Stimulated activated CD8-positive, alpha-beta memory T cell treated with anti-CD3 and anti-CD28 coated beads, Interleukin-15, amount 100 ng/mL, for 4 hours (primary cell): ENCODE measurements around the gene CFAP92.
"Not testable (repeated sequence)": the region's sequence is repeated elsewhere in the genome, so short reads cannot be mapped to it uniquely, and the experiment has no call there.

ENCODE experiments used
- DNase-seq, 2 donors: peaks; one replicate each; pipeline ENCODE4 v3.0.0-alpha.2; 2020; ENCODE audit warnings: low read depth in 2 of 2

Gene CFAP92

DNA sequence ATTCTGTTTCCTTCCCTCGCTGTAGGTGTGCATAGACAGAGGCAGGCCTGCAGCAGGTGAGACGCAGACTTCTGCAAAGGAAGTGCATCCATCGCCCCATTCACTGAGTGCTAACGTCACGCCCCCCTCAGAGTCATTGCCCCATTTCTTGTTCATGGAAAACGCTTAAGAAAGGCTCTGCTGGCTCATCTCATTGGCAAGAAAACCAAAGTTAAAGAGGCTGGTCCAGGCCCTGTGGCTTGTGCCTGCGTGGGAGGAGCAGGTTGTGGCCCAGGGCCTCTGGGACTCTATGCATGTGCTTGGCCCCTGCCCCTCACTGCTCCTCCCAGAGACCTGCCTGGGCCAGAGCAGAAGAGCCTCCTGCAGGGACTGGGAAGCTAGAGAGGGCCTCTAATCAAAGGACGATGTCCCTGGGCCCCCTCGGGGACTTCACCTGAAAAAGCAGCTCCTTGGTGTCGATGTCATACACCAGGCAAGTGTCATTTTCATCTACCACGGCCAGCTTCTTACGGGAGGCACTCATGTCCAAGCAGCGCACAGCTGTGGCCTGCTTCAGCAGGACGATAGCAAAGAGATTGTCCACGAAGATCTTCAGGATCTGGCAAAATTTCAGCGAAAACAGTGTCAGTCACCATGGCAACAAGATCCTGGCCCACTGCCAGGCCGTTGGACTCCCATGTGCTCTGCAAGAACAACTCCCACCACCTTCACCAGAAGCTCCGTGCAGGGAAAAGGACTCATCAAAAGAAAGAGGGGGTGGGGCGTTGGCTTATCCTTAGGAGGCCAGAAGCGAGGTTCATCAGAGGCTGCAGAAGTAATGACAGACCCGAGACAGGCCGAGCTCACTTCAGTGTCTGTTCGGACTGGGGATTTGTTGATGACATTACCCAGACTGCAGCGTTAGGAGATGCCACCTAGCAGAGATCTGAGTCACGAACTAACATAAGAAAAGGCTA lies 128.7 kb downstream of the CFAP92 start:
- DNase-seq, result not testable (repeated sequence)

DNA sequence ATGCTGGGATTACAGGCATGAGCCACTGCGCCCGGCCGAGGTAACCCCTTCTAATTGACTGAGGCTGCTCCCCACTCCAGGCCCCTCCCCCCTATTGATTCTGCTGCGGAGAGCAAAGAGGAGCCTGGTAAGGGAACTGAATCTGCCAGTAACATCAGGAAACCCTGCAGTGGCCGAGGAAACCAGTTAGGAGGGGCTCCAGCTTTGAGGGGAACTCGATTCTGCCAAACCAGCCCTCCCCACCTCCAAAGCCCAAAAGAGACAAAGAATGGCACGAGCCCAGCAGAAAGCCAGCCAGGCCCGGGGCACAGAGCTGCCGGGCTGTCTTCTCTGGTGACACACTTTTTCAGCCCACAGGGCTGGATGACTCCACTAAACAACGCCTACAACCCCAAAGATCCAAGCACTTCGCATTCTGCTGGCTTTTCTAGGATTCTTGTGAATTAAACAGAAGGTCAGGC lies 129.5 kb downstream of the CFAP92 start:
- no peak for DNase-seq

DNA sequence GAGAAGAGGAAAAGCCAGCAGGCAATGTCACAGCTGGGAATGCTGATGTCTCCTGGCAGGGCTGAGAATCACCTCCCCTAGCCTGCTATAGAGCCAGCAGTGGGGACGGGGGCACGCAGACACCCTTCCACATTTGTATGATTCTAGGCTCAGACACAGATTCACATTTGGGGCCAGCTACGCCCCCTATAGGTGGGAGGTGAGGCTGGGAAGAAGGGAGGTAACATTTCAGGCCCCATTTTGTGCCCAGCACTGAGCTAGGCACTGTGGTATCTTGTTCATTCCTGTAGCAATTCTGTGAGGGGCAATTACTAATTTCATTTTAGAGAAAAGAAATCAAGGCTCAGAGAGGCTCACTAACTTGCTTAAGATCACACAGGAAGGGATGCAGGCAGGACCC lies 130.3 kb downstream of the CFAP92 start:
- no peak for DNase-seq

DNA sequence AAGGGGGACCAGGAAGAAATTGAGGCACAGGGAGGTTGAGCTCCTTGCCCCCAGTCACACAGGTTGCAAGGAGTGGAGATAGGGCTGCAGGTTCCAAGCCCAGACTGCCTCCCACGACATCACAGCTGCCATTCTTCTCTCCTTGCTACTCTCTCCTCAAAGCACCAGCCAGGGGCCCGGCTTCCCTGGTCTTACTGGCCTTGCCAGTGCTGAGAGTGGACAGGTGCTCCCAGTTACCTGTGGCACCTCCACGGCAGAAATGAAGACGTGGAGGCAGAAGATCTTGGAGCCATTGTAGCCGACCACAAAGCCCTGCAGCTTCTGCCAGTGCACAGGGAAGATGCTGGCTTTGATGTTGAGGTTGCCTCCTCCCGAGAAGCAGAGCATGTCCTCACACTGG lies 132.4 kb downstream of the CFAP92 start:
- DNase-seq, result no peak
